Measurements from ENCODE around the gene PEMT. TPM values are rescaled to one million over a fixed set of nuclear protein-coding genes. Genes with fewer than 3 reads are reported as not detected.
"Not testable (repeated sequence)": the region's sequence is repeated elsewhere in the genome, so short reads cannot be mapped to it uniquely, and the experiment has no call there.

The PEMT gene
- total and polyA plus RNA-seq, 9 donors = 6.6 to 62.8 (median 32.5) TPM

GRCh38 chr17:17635126-17635525 lies 43.6 kb upstream of the PEMT start:
- Histone ChIP-seq H3K4me3 (no peak overlapping the region), H3K36me3 (no peaks in the 10 kb centered on the region), H3K27me3 (no peaks in the 10 kb centered on the region), H3K4me1 (ENCODE audit: insufficient read depth) (no peaks in the 10 kb centered on the region), H3K27ac (no peak overlapping the region), H3K9me3 (no peaks in the 10 kb centered on the region)
- no peak for DNase-seq
- WGBS, 3 donors = 95 to 99% (median 97%) methylated on average over 5 of the region's 5 CpGs
- intact Hi-C loops (cut with DNase I) = no loop called here
- TF ChIP-seq EP300 (IDR thresholded peaks at IDR 0.05) (no peak), CTCF (IDR thresholded peaks at IDR 0.05) (no peak), POLR2A (IDR thresholded peaks at IDR 0.05) (no peak)

DNA sequence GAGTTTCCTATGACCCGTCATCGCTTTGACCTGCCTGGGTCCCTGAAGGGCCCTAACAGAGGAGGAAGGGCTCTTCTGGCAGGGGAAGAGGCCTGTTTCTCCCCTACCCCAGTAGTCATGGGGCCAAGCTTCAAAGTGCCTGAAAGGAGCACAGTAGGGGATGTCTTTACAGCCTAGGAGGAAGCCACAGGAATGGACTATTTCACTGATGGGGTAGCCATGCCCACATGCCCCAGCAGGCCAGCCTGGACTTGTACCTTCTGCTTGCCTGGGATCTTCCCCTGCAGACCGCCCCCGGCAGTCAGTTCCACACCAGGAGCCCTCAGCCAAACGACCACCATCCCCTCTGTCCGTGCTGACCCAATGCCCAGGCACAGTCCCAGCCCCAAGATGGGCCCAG lies 41.8 kb upstream of the PEMT start:
- no peak for TF ChIP-seq POLR2A (IDR thresholded peaks at IDR 0.05)
- no peak for TF ChIP-seq CTCF (IDR thresholded peaks at IDR 0.05)
- H3K27ac ChIP-seq = no peak overlapping the region
- H3K4me3 ChIP-seq = no peak overlapping the region
- WGBS, 3 donors = 88 to 94% (median 89%) methylated on average over 6 of the region's 6 CpGs
- no peaks in the 10 kb centered on the region for H3K27me3 ChIP-seq
- H3K4me1 ChIP-seq (ENCODE audit: insufficient read depth) = no peaks in the 10 kb centered on the region
- no peaks in the 10 kb centered on the region for H3K9me3 ChIP-seq
- H3K36me3 ChIP-seq = no peaks in the 10 kb centered on the region
- intact Hi-C loops (cut with DNase I) = no loop called here
- no peak for DNase-seq

DNA sequence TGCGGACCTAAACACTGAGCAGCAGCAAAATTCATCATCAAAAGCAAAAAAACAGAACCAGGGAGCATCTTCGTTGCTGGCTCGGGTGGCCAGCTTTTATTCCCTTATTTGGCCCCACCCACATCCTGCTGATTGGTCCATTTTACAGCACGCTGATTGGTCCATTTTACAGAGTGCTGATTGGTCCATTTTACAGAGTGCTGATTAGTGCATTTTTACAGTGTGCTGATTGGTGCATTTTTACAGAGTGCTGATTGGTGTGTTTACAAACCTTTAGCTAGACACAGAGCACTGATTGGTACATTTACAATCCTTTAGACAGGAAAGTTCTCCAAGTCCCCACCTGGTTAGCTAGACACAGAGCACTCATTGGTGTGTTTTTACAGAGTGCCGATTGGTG lies 41.2 kb upstream of the PEMT start:
- H3K27ac ChIP-seq; DNase-seq; H3K4me1 ChIP-seq (ENCODE audit: insufficient read depth); intact Hi-C loops (cut with DNase I); H3K27me3 ChIP-seq; H3K4me3 ChIP-seq; H3K36me3 ChIP-seq; H3K9me3 ChIP-seq: not testable (repeated sequence)
- WGBS, 3 donors = 85 to 89% (median 88%) methylated on average over 5 of the region's 5 CpGs

- no peak overlapping the region for H3K27ac ChIP-seq
- H3K27me3 ChIP-seq = no peaks in the 10 kb centered on the region
- 62 to 73% (median 65%) methylated on average over 17 of the region's 17 CpGs for WGBS, 3 donors
- no peak for DNase-seq
- no peak for TF ChIP-seq CTCF (IDR thresholded peaks at IDR 0.05)
- TF ChIP-seq POLR2A (IDR thresholded peaks at IDR 0.05) = no peak
- no peak for TF ChIP-seq EP300 (IDR thresholded peaks at IDR 0.05)
- no peak overlapping the region for H3K4me3 ChIP-seq
- H3K36me3 ChIP-seq = no peaks in the 10 kb centered on the region
- intact Hi-C loops (cut with DNase I) = no loop called here
- H3K4me1 ChIP-seq (ENCODE audit: insufficient read depth) = peaks cover 2% of the 10 kb centered on the region
- no peaks in the 10 kb centered on the region for H3K9me3 ChIP-seq
Observed at GRCh38 chr17:17628388-17629008, 37.0 kb upstream of the PEMT start.

DNA sequence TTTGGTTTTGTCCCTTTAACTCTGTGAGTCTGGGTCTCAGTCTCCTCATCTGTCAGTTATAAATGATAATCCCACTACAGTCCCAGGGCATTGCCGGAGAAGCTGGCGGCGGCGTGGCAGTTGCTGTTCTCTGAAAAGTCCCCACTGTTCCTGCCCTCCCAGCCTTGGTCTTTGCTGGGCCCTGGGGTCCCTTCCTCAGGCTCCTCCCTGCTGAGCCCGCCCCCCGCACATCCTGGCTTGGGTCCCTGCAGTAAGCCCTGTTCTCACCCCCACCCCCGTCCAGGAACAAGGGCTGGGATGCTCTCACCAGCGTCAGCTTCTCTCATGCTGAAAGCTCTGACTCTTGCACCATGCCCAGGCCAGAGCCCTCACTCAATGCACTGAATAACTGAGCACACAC lies 35.3 kb upstream of the PEMT start:
- H3K9me3 ChIP-seq = no peaks in the 10 kb centered on the region
- 81 to 88% (median 86%) methylated on average over 8 of the region's 8 CpGs for WGBS, 3 donors
- peaks cover 2% of the 10 kb centered on the region for H3K4me1 ChIP-seq (ENCODE audit: insufficient read depth)
- intact Hi-C loops (cut with DNase I) = no loop called here
- no peaks in the 10 kb centered on the region for H3K27me3 ChIP-seq
- no peak for TF ChIP-seq EP300 (IDR thresholded peaks at IDR 0.05)
- no peak for TF ChIP-seq POLR2A (IDR thresholded peaks at IDR 0.05)
- no peak for TF ChIP-seq CTCF (IDR thresholded peaks at IDR 0.05)
- H3K27ac ChIP-seq = no peak overlapping the region
- no peak overlapping the region for H3K4me3 ChIP-seq
- DNase-seq = no peak
- H3K36me3 ChIP-seq = no peaks in the 10 kb centered on the region
